Measurements from ENCODE around the gene GCC1. TPM values are rescaled to one million over a fixed set of nuclear protein-coding genes. Genes with fewer than 3 reads are reported as not detected.
"Not testable (repeated sequence)": the region's sequence is repeated elsewhere in the genome, so short reads cannot be mapped to it uniquely, and the experiment has no call there.

Gene GCC1
- total RNA-seq, 1 experiment from 2014 or later = 22.0 TPM

GRCh38 chr7:127571741-127572505, 13.5 kb downstream of the GCC1 start:
- no peak overlapping the region for H3K4me3 Mint-ChIP-seq (ENCODE audit: low read depth, unreplicated experiment)
- DNase-seq = no peak
- no peaks in the 10 kb centered on the region for H3K9me3 Mint-ChIP-seq (ENCODE audit: low read depth, unreplicated experiment)
- no peak for TF ChIP-seq CTCF (IDR thresholded peaks at IDR 0.05; ENCODE audit: unreplicated experiment)
- no peaks in the 10 kb centered on the region for H3K27me3 Mint-ChIP-seq (ENCODE audit: unreplicated experiment)
- no peak overlapping the region for H3K27ac Mint-ChIP-seq (ENCODE audit: unreplicated experiment)
- H3K4me1 Mint-ChIP-seq (ENCODE audit: low read depth, unreplicated experiment) = no peaks in the 10 kb centered on the region
- BruUV-seq (replicated peaks) = no TSS peak
- intact Hi-C loops (cut with micrococcal nuclease; ENCODE audit: unreplicated experiment) = no loop called here
- CTCF ChIA-PET = no interaction called here
- H3K36me3 Mint-ChIP-seq (ENCODE audit: insufficient read depth, unreplicated experiment) = no peaks in the 10 kb centered on the region

GRCh38 chr7:127568034-127568433, 17.4 kb downstream of the GCC1 start:
- intact Hi-C loops (cut with micrococcal nuclease; ENCODE audit: unreplicated experiment); DNase-seq; H3K4me3 Mint-ChIP-seq (ENCODE audit: low read depth, unreplicated experiment); H3K36me3 Mint-ChIP-seq (ENCODE audit: insufficient read depth, unreplicated experiment); CTCF ChIA-PET; H3K27ac Mint-ChIP-seq (ENCODE audit: unreplicated experiment); H3K4me1 Mint-ChIP-seq (ENCODE audit: low read depth, unreplicated experiment); BruUV-seq (replicated peaks): not testable (repeated sequence)
- peaks cover 20% of the 10 kb centered on the region for H3K27me3 Mint-ChIP-seq (ENCODE audit: unreplicated experiment)
- H3K9me3 Mint-ChIP-seq (ENCODE audit: low read depth, unreplicated experiment) = peaks cover 10% of the 10 kb centered on the region

DNA sequence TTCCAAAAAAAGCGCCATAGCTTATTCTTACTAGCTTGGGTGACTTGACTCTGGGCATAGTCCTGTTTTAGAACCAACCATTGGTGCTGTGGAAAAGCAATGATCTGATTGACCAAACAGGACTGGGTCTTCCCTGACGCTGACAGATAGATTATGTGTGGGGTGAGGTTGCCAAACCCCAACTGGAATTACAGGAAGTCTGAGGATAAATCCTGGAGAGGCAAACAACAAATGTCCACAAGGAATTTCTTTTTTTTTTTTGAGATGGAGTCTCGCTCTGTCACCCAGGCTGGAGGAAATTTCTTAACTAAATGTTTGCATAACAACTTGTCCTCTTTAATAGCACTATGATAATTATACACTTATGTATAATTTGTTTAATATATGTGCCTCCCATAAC, 19.2 kb downstream of the GCC1 start:
- no peaks in the 10 kb centered on the region for H3K36me3 Mint-ChIP-seq (ENCODE audit: insufficient read depth, unreplicated experiment)
- no TSS peak for BruUV-seq (replicated peaks)
- H3K27me3 Mint-ChIP-seq (ENCODE audit: unreplicated experiment) = peaks cover 20% of the 10 kb centered on the region

DNA sequence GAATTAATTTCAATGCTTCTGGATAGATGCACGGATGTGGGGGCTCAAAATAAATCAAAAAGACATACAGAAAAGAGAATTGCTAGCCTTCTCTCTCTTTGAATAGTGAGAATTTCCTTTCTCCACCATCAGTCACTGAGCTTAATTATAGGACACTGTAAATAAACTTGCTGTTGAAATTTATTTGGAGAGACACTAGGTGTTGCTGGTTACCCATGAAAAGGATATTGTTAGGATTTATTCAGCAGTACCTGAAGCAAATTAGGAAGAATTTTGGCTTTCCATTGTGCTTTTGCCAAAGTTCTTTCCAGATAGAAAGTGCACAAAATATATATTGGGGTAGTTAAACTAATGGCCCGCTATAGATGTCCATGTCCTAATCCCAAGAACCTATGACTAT, 27.6 kb downstream of the GCC1 start:
- H3K27me3 Mint-ChIP-seq (ENCODE audit: unreplicated experiment) = peaks cover 39% of the 10 kb centered on the region
- no peaks in the 10 kb centered on the region for H3K9me3 Mint-ChIP-seq (ENCODE audit: low read depth, unreplicated experiment)
- DNase-seq = no peak
- H3K4me1 Mint-ChIP-seq (ENCODE audit: low read depth, unreplicated experiment) = no peaks in the 10 kb centered on the region
- BruUV-seq (replicated peaks) = no TSS peak
- H3K4me3 Mint-ChIP-seq (ENCODE audit: low read depth, unreplicated experiment) = no peak overlapping the region
- no peak for TF ChIP-seq CTCF (IDR thresholded peaks at IDR 0.05; ENCODE audit: unreplicated experiment)
- no peak overlapping the region for H3K27ac Mint-ChIP-seq (ENCODE audit: unreplicated experiment)
- CTCF ChIA-PET = interaction anchor here (0.7 to 1.0 kb wide), 2 partner anchors 165 to 652 kb away, joined by 3 read pairs; partner anchors contain the start of gene ZNF800
- no peaks in the 10 kb centered on the region for H3K36me3 Mint-ChIP-seq (ENCODE audit: insufficient read depth, unreplicated experiment)
- intact Hi-C loops (cut with micrococcal nuclease; ENCODE audit: unreplicated experiment) = no loop called here

More for the DNA sequence above, 19.2 kb downstream of the GCC1 start:
- Mint-ChIP-seq H3K4me1 (ENCODE audit: low read depth, unreplicated experiment) (no peaks in the 10 kb centered on the region), H3K9me3 (ENCODE audit: low read depth, unreplicated experiment) (peaks cover 10% of the 10 kb centered on the region), H3K27ac (ENCODE audit: unreplicated experiment) (no peak overlapping the region), H3K4me3 (ENCODE audit: low read depth, unreplicated experiment) (no peak overlapping the region)
- no peak for DNase-seq
- intact Hi-C loops (cut with micrococcal nuclease; ENCODE audit: unreplicated experiment) = no loop called here
- TF ChIP-seq CTCF (IDR thresholded peaks at IDR 0.05; ENCODE audit: unreplicated experiment) = no peak
- CTCF ChIA-PET = no interaction called here

DNA sequence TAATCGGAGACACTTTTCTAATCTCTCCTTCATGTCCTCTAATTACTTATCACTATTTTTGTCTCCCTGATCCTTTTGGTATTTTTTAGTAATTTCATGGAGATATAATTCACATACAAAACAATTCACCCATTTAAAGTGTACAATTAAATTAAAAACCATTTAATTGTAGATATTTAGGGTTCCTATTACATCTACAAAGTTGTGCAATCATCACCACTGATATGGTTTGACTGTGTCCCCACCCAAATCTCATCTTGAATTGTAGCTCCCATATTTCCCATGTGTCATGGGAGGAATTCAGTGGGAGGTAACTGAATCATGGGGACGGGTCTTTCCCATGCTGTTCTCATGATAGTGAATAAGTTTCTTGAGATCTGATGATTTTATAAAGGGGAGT, 29.0 kb downstream of the GCC1 start:
- Mint-ChIP-seq H3K9me3 (ENCODE audit: low read depth, unreplicated experiment) (no peaks in the 10 kb centered on the region), H3K27ac (ENCODE audit: unreplicated experiment) (no peak overlapping the region), H3K4me1 (ENCODE audit: low read depth, unreplicated experiment) (no peaks in the 10 kb centered on the region), H3K4me3 (ENCODE audit: low read depth, unreplicated experiment) (no peak overlapping the region), H3K27me3 (ENCODE audit: unreplicated experiment) (peaks cover 39% of the 10 kb centered on the region), H3K36me3 (ENCODE audit: insufficient read depth, unreplicated experiment) (no peaks in the 10 kb centered on the region)
- DNase-seq = no peak
- CTCF ChIA-PET = no interaction called here
- TF ChIP-seq CTCF (IDR thresholded peaks at IDR 0.05; ENCODE audit: unreplicated experiment) = no peak
- BruUV-seq (replicated peaks) = no TSS peak
- intact Hi-C loops (cut with micrococcal nuclease; ENCODE audit: unreplicated experiment) = no loop called here
